ENCODE results near the gene GSC2.

The GSC2 gene

GRCh38 chr22:19152942-19153883, 3.1 kb upstream of the GSC2 start:
- no peak for DNase-seq (ENCODE audit: low spot score)

- DNase-seq (ENCODE audit: low spot score) = no peak
Observed at GRCh38 chr22:19151329-19152191, 1.5 kb upstream of the GSC2 start.

GRCh38 chr22:19150482-19151328, 613 bp upstream of the GSC2 start:
- no peak for DNase-seq (ENCODE audit: low spot score)

GRCh38 chr22:19149047-19149883, 827 bp downstream of the GSC2 start:
- DNase-seq (ENCODE audit: low spot score) = no peak

- no peak for DNase-seq (ENCODE audit: low spot score)
Observed at GRCh38 chr22:19148417-19149046, 1.6 kb downstream of the GSC2 start.

- DNase-seq (ENCODE audit: low spot score) = no peak
Observed at GRCh38 chr22:19147195-19147780, 2.8 kb downstream of the GSC2 start.

- DNase-seq (ENCODE audit: low spot score) = no peak
Observed at GRCh38 chr22:19146215-19146968, 3.7 kb downstream of the GSC2 start.

- DNase-seq (ENCODE audit: low spot score) = no peak
Observed at GRCh38 chr22:19143967-19144400, 6.1 kb downstream of the GSC2 start.

GRCh38 chr22:19143212-19143611, 6.9 kb downstream of the GSC2 start:
- no peak for DNase-seq (ENCODE audit: low spot score)

- DNase-seq (ENCODE audit: low spot score) = no peak
Observed at GRCh38 chr22:19142394-19142793, 7.7 kb downstream of the GSC2 start.

GRCh38 chr22:19139974-19140373, 10.1 kb downstream of the GSC2 start:
- DNase-seq (ENCODE audit: low spot score) = no peak

- no peak for DNase-seq (ENCODE audit: low spot score)
Observed at GRCh38 chr22:19139001-19139356, 11.1 kb downstream of the GSC2 start.

- no peak for DNase-seq (ENCODE audit: low spot score)
Observed at GRCh38 chr22:19138217-19139000, 11.7 kb downstream of the GSC2 start.

- no peak for DNase-seq (ENCODE audit: low spot score)
Observed at GRCh38 chr22:19137384-19138216, 12.5 kb downstream of the GSC2 start.

- DNase-seq (ENCODE audit: low spot score) = no peak
Observed at GRCh38 chr22:19136915-19137314, 13.2 kb downstream of the GSC2 start.

GRCh38 chr22:19134874-19135273, 15.2 kb downstream of the GSC2 start:
- DNase-seq (ENCODE audit: low spot score) = no peak

GRCh38 chr22:19134176-19134831, 15.8 kb downstream of the GSC2 start:
- DNase-seq (ENCODE audit: low spot score) = no peak
